Measurements from ENCODE around the gene ZNF786. TPM values are rescaled to one million over a fixed set of nuclear protein-coding genes. Genes with fewer than 3 reads are reported as not detected.
A peak's percentile ranks its signal among the peaks of the same experiment; 100 is the strongest.
"Not testable (repeated sequence)": the region's sequence is repeated elsewhere in the genome, so short reads cannot be mapped to it uniquely, and the experiment has no call there.

Gene ZNF786
- total RNA-seq, 1 donor from 2014 or later = 6.3 TPM

GRCh38 chr7:149041350-149041749, 49.2 kb downstream of the ZNF786 start:
- Histone ChIP-seq H3K27me3 (ENCODE audit: control insufficient read depth in 3 of 3, insufficient read depth in 3 of 3, low read length in 3 of 3) (no peaks in the 10 kb centered on the region), H3K27ac (ENCODE audit: low read depth, low read length) (no peak overlapping the region), H3K9me3 (ENCODE audit: control insufficient read depth in 3 of 3, low read length in 3 of 3) (no peaks in the 10 kb centered on the region), H3K4me3 (ENCODE audit: low read length in 3 of 3) (no peak overlapping the region), H3K4me1 (ENCODE audit: control insufficient read depth in 3 of 3, insufficient read depth in 3 of 3, low read length in 3 of 3) (no peaks in the 10 kb centered on the region), H3K9ac (ENCODE audit: low read depth in 1 of 3, low read length in 3 of 3) (no peak overlapping the region), H3K36me3 (ENCODE audit: control insufficient read depth in 3 of 3, insufficient read depth in 3 of 3, low read length in 3 of 3) (no peaks in the 10 kb centered on the region)

GRCh38 chr7:149038641-149039040, 51.9 kb downstream of the ZNF786 start:
- H3K9ac ChIP-seq (ENCODE audit: low read depth in 1 of 3, low read length in 3 of 3); H3K27me3 ChIP-seq (ENCODE audit: control insufficient read depth in 3 of 3, insufficient read depth in 3 of 3, low read length in 3 of 3); H3K36me3 ChIP-seq (ENCODE audit: control insufficient read depth in 3 of 3, insufficient read depth in 3 of 3, low read length in 3 of 3); H3K9me3 ChIP-seq (ENCODE audit: control insufficient read depth in 3 of 3, low read length in 3 of 3); H3K4me3 ChIP-seq (ENCODE audit: low read length in 3 of 3); H3K27ac ChIP-seq (ENCODE audit: low read depth, low read length); H3K4me1 ChIP-seq (ENCODE audit: control insufficient read depth in 3 of 3, insufficient read depth in 3 of 3, low read length in 3 of 3): not testable (repeated sequence)

- Histone ChIP-seq H3K9me3 (ENCODE audit: control insufficient read depth in 3 of 3, low read length in 3 of 3) (no peaks in the 10 kb centered on the region), H3K27me3 (ENCODE audit: control insufficient read depth in 3 of 3, insufficient read depth in 3 of 3, low read length in 3 of 3) (no peaks in the 10 kb centered on the region), H3K27ac (ENCODE audit: low read depth, low read length) (no peak overlapping the region)
These were observed 53.8 kb downstream of the ZNF786 start for GRCh38 chr7:149036676-149037075.

GRCh38 chr7:149031353-149031910, 59.1 kb downstream of the ZNF786 start:
- Histone ChIP-seq H3K27ac (ENCODE audit: low read depth, low read length) (no peak overlapping the region), H3K9me3 (ENCODE audit: control insufficient read depth in 3 of 3, low read length in 3 of 3) (no peaks in the 10 kb centered on the region), H3K9ac (ENCODE audit: low read depth in 1 of 3, low read length in 3 of 3) (no peak overlapping the region), H3K27me3 (ENCODE audit: control insufficient read depth in 3 of 3, insufficient read depth in 3 of 3, low read length in 3 of 3) (no peaks in the 10 kb centered on the region), H3K4me1 (ENCODE audit: control insufficient read depth in 3 of 3, insufficient read depth in 3 of 3, low read length in 3 of 3) (peaks cover 14 to 23% (median 21%) of the 10 kb centered on the region in 3 donors), H3K36me3 (ENCODE audit: control insufficient read depth in 3 of 3, insufficient read depth in 3 of 3, low read length in 3 of 3) (no peaks in the 10 kb centered on the region), H3K4me3 (ENCODE audit: low read length in 3 of 3) (no peak overlapping the region)

More at GRCh38 chr7:149036676-149037075, 53.8 kb downstream of the ZNF786 start:
- Histone ChIP-seq H3K4me3 (ENCODE audit: low read length in 3 of 3) (no peak overlapping the region), H3K9ac (ENCODE audit: low read depth in 1 of 3, low read length in 3 of 3) (no peak overlapping the region), H3K4me1 (ENCODE audit: control insufficient read depth in 3 of 3, insufficient read depth in 3 of 3, low read length in 3 of 3) (no peaks in the 10 kb centered on the region), H3K36me3 (ENCODE audit: control insufficient read depth in 3 of 3, insufficient read depth in 3 of 3, low read length in 3 of 3) (no peaks in the 10 kb centered on the region)

GRCh38 chr7:149030439-149030838, 60.1 kb downstream of the ZNF786 start:
- H3K9me3 ChIP-seq (ENCODE audit: control insufficient read depth in 3 of 3, low read length in 3 of 3); H3K4me3 ChIP-seq (ENCODE audit: low read length in 3 of 3); H3K27me3 ChIP-seq (ENCODE audit: control insufficient read depth in 3 of 3, insufficient read depth in 3 of 3, low read length in 3 of 3); H3K36me3 ChIP-seq (ENCODE audit: control insufficient read depth in 3 of 3, insufficient read depth in 3 of 3, low read length in 3 of 3); H3K9ac ChIP-seq (ENCODE audit: low read depth in 1 of 3, low read length in 3 of 3); H3K27ac ChIP-seq (ENCODE audit: low read depth, low read length): not testable (repeated sequence)
- peaks cover 14 to 23% (median 23%) of the 10 kb centered on the region in 3 donors for H3K4me1 ChIP-seq (ENCODE audit: control insufficient read depth in 3 of 3, insufficient read depth in 3 of 3, low read length in 3 of 3)

- Histone ChIP-seq H3K36me3 (ENCODE audit: control insufficient read depth in 3 of 3, insufficient read depth in 3 of 3, low read length in 3 of 3) (peaks cover 0 to 4% (median 0%) of the 10 kb centered on the region in 3 donors), H3K27me3 (ENCODE audit: control insufficient read depth in 3 of 3, insufficient read depth in 3 of 3, low read length in 3 of 3) (no peaks in the 10 kb centered on the region), H3K9me3 (ENCODE audit: control insufficient read depth in 3 of 3, low read length in 3 of 3) (no peaks in the 10 kb centered on the region)
These were observed 62.0 kb downstream of the ZNF786 start, which contains the start of gene PDIA4 for GRCh38 chr7:149028346-149029109. TSS of gene PDIA4 (minus strand) at chr7:149028505. CDS start at chr7:149028408, 97 bp downstream.

GRCh38 chr7:149027611-149028345, 62.7 kb downstream of the ZNF786 start:
- peaks cover 14 to 23% (median 23%) of the 10 kb centered on the region in 3 donors for H3K4me1 ChIP-seq (ENCODE audit: control insufficient read depth in 3 of 3, insufficient read depth in 3 of 3, low read length in 3 of 3)
- H3K36me3 ChIP-seq (ENCODE audit: control insufficient read depth in 3 of 3, insufficient read depth in 3 of 3, low read length in 3 of 3) = peaks cover 0 to 4% (median 0%) of the 10 kb centered on the region in 3 donors
- H3K27ac ChIP-seq (ENCODE audit: low read depth, low read length) = peak overlapping the region; percentile 84
- no peaks in the 10 kb centered on the region for H3K9me3 ChIP-seq (ENCODE audit: control insufficient read depth in 3 of 3, low read length in 3 of 3)
- peak overlapping the region; percentile 82 to 86 (median 84) for H3K4me3 ChIP-seq (ENCODE audit: low read length in 3 of 3)
- no peaks in the 10 kb centered on the region for H3K27me3 ChIP-seq (ENCODE audit: control insufficient read depth in 3 of 3, insufficient read depth in 3 of 3, low read length in 3 of 3)
- H3K9ac ChIP-seq (ENCODE audit: low read depth in 1 of 3, low read length in 3 of 3) = peak overlapping the region; percentile 90 to 91 (median 90)

More at GRCh38 chr7:149028346-149029109, 62.0 kb downstream of the ZNF786 start, which contains the start of gene PDIA4:
- Histone ChIP-seq H3K9ac (ENCODE audit: low read depth in 1 of 3, low read length in 3 of 3) (peak within 1 kb of the TSS; percentile 90 to 91 (median 90)), H3K4me3 (ENCODE audit: low read length in 3 of 3) (peak within 1 kb of the TSS; percentile 86 to 91 (median 87)), H3K4me1 (ENCODE audit: control insufficient read depth in 3 of 3, insufficient read depth in 3 of 3, low read length in 3 of 3) (peaks cover 14 to 23% (median 23%) of the 10 kb centered on the region in 3 donors), H3K27ac (ENCODE audit: low read depth, low read length) (peak within 1 kb of the TSS; percentile 84)

GRCh38 chr7:149027055-149027454, 63.5 kb downstream of the ZNF786 start:
- Histone ChIP-seq H3K27me3 (ENCODE audit: control insufficient read depth in 3 of 3, insufficient read depth in 3 of 3, low read length in 3 of 3) (no peaks in the 10 kb centered on the region), H3K36me3 (ENCODE audit: control insufficient read depth in 3 of 3, insufficient read depth in 3 of 3, low read length in 3 of 3) (peaks cover 0 to 4% (median 2%) of the 10 kb centered on the region in 3 donors), H3K9me3 (ENCODE audit: control insufficient read depth in 3 of 3, low read length in 3 of 3) (no peaks in the 10 kb centered on the region), H3K4me1 (ENCODE audit: control insufficient read depth in 3 of 3, insufficient read depth in 3 of 3, low read length in 3 of 3) (peaks cover 14 to 23% (median 23%) of the 10 kb centered on the region in 3 donors), H3K27ac (ENCODE audit: low read depth, low read length) (no peak overlapping the region), H3K9ac (ENCODE audit: low read depth in 1 of 3, low read length in 3 of 3) (peak overlapping the region; percentile 90 to 91 (median 90)), H3K4me3 (ENCODE audit: low read length in 3 of 3) (peak overlapping the region in 2 of 3 donors; percentile 84 to 86)

- Histone ChIP-seq H3K36me3 (ENCODE audit: control insufficient read depth in 3 of 3, insufficient read depth in 3 of 3, low read length in 3 of 3) (peaks cover 12 to 16% (median 14%) of the 10 kb centered on the region in 3 donors), H3K27ac (ENCODE audit: low read depth, low read length) (no peak overlapping the region), H3K9ac (ENCODE audit: low read depth in 1 of 3, low read length in 3 of 3) (peak overlapping the region in 1 of 3 donors; percentile 10), H3K9me3 (ENCODE audit: control insufficient read depth in 3 of 3, low read length in 3 of 3) (no peaks in the 10 kb centered on the region), H3K27me3 (ENCODE audit: control insufficient read depth in 3 of 3, insufficient read depth in 3 of 3, low read length in 3 of 3) (no peaks in the 10 kb centered on the region), H3K4me1 (ENCODE audit: control insufficient read depth in 3 of 3, insufficient read depth in 3 of 3, low read length in 3 of 3) (peaks cover 11 to 15% (median 14%) of the 10 kb centered on the region in 3 donors), H3K4me3 (ENCODE audit: low read length in 3 of 3) (no peak overlapping the region)
These were observed 66.9 kb downstream of the ZNF786 start for GRCh38 chr7:149023662-149024061.

Data from skeletal muscle tissue (tissue), 4 donors.